Measurements from ENCODE around the gene LSAMP. TPM values are rescaled to one million over a fixed set of nuclear protein-coding genes. Genes with fewer than 3 reads are reported as not detected.

The LSAMP gene
- polyA plus RNA-seq, 1 of the 3 experiments (the other 2 are of a cell fraction), result 6.6 TPM

DNA sequence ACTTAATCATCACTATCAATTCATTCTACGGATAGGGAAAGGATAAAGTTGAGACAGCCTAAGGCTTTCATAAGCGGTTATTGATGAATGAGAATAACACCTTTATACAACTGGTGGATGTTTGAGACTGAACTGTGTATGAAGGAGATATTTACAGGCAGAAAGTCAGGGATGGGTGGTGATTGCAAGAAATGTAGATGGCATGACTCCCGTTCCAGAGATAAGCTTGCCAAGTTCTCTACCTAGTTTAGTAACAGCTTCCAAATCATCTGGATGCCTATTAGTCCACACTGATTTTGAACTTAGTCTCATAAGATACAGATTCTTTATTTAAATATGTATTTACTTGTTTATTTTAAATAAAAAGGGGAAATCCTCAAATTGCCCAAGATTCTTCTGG lies 463.2 kb downstream of the LSAMP start:
- TF ChIP-seq, protein P1, sequence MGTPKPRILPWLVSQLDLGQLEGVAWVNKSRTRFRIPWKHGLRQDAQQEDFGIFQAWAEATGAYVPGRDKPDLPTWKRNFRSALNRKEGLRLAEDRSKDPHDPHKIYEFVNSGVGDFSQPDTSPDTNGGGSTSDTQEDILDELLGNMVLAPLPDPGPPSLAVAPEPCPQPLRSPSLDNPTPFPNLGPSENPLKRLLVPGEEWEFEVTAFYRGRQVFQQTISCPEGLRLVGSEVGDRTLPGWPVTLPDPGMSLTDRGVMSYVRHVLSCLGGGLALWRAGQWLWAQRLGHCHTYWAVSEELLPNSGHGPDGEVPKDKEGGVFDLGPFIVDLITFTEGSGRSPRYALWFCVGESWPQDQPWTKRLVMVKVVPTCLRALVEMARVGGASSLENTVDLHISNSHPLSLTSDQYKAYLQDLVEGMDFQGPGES (IDR thresholded peaks at IDR 0.05; ENCODE audit: low read depth, low read length), result no peak
- TF ChIP-seq, protein P2, sequence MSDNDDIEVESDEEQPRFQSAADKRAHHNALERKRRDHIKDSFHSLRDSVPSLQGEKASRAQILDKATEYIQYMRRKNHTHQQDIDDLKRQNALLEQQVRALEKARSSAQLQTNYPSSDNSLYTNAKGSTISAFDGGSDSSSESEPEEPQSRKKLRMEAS (IDR thresholded peaks at IDR 0.05; ENCODE audit: low read depth), result no peak
- TF ChIP-seq GABPA (IDR thresholded peaks at IDR 0.05; ENCODE audit: low read depth) (no peak), SMC3 (IDR thresholded peaks at IDR 0.05; ENCODE audit: low read depth, low read length) (no peak), MEF2A (IDR thresholded peaks at IDR 0.05; ENCODE audit: borderline replicate concordance, low read depth) (no peak), ELF1 (IDR thresholded peaks at IDR 0.05) (no peak), YY1 (IDR thresholded peaks at IDR 0.05; ENCODE audit: low read depth) (no peak)
- TF ChIP-seq, protein P3, sequence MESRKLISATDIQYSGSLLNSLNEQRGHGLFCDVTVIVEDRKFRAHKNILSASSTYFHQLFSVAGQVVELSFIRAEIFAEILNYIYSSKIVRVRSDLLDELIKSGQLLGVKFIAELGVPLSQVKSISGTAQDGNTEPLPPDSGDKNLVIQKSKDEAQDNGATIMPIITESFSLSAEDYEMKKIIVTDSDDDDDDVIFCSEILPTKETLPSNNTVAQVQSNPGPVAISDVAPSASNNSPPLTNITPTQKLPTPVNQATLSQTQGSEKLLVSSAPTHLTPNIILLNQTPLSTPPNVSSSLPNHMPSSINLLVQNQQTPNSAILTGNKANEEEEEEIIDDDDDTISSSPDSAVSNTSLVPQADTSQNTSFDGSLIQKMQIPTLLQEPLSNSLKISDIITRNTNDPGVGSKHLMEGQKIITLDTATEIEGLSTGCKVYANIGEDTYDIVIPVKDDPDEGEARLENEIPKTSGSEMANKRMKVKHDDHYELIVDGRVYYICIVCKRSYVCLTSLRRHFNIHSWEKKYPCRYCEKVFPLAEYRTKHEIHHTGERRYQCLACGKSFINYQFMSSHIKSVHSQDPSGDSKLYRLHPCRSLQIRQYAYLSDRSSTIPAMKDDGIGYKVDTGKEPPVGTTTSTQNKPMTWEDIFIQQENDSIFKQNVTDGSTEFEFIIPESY (IDR thresholded peaks at IDR 0.05; ENCODE audit: borderline replicate concordance, low read depth), result no peak
- ChIA-PET POLR2A (no interaction called here), CTCF (no interaction called here)
- WGBS (ENCODE audit: low lambda C conversion rate), result 87% methylated on average over 3 of the region's 3 CpGs
- H4K20me1 ChIP-seq (ENCODE audit: insufficient read depth), result no peaks in the 10 kb centered on the region
- no peak overlapping the region for H3K4me3 ChIP-seq (ENCODE audit: low read depth in 2 of 2, low read length in 1 of 2)
- no peaks in the 10 kb centered on the region for H3K9me3 ChIP-seq
- H3K27me3 ChIP-seq (ENCODE audit: insufficient read depth), result no peaks in the 10 kb centered on the region
- no peak overlapping the region for H2AFZ ChIP-seq (ENCODE audit: low read depth)
- DNase-seq, result no peak
- H3K79me2 ChIP-seq (ENCODE audit: insufficient read depth), result no peaks in the 10 kb centered on the region
- H3K36me3 ChIP-seq (replicated peaks in 1 of 2; ENCODE audit: control insufficient read depth in 1 of 2, insufficient read depth in 2 of 2, low read length in 1 of 2), result no peaks in the 10 kb centered on the region
- no peaks in the 10 kb centered on the region for H3K4me1 ChIP-seq (ENCODE audit: control insufficient read depth in 1 of 2, insufficient read depth in 2 of 2, low read depth in 1 of 2, low read length in 1 of 2)
- no peak overlapping the region for H3K27ac ChIP-seq (ENCODE audit: low read depth in 2 of 2, low read length in 1 of 2)
- H3K9ac ChIP-seq, result no peak overlapping the region
- no peak overlapping the region for H3K4me2 ChIP-seq
- no peaks in the 10 kb centered on the region for H3F3A ChIP-seq (replicated peaks; ENCODE audit: insufficient read depth)
- no peaks in the 10 kb centered on the region for H3K9me2 ChIP-seq

DNA sequence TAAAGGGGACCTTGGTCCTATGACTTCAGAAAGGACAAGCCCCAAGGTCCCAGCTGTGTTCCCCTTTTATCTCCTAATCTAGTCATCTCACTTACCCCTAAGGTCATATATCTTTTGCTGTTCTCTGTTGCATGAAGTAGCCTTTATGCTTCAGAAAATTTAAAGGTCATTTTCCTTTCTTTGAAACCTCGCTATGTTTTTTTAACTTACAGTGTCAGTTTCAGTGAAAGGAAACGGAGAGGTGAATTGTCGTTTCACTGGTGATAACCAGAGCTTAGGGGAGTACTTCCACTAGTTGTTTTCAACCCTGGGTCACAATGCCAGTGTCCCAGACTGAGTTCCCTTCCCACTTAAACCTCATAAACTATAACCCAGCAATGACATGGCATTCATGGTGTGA lies 464.6 kb downstream of the LSAMP start:
- 80% methylated on average over 3 of the region's 3 CpGs for WGBS (ENCODE audit: low lambda C conversion rate)
- no peaks in the 10 kb centered on the region for H3F3A ChIP-seq (replicated peaks; ENCODE audit: insufficient read depth)
- TF ChIP-seq CHD2 (IDR thresholded peaks at IDR 0.05; ENCODE audit: low read length, partially characterized antibody) (no peak), YY1 (IDR thresholded peaks at IDR 0.05; ENCODE audit: low read depth) (no peak), GABPA (IDR thresholded peaks at IDR 0.05; ENCODE audit: low read depth) (no peak)
- TF ChIP-seq, protein P4, sequence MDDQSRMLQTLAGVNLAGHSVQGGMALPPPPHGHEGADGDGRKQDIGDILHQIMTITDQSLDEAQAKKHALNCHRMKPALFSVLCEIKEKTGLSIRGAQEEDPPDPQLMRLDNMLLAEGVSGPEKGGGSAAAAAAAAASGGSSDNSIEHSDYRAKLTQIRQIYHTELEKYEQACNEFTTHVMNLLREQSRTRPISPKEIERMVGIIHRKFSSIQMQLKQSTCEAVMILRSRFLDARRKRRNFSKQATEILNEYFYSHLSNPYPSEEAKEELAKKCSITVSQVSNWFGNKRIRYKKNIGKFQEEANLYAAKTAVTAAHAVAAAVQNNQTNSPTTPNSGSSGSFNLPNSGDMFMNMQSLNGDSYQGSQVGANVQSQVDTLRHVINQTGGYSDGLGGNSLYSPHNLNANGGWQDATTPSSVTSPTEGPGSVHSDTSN (IDR thresholded peaks at IDR 0.05), result no peak
- TF ChIP-seq, protein P5, sequence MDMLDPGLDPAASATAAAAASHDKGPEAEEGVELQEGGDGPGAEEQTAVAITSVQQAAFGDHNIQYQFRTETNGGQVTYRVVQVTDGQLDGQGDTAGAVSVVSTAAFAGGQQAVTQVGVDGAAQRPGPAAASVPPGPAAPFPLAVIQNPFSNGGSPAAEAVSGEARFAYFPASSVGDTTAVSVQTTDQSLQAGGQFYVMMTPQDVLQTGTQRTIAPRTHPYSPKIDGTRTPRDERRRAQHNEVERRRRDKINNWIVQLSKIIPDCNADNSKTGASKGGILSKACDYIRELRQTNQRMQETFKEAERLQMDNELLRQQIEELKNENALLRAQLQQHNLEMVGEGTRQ (IDR thresholded peaks at IDR 0.05; ENCODE audit: borderline replicate concordance, low read depth, low read length), result no peak
- TF ChIP-seq, protein P2 (IDR thresholded peaks at IDR 0.05; ENCODE audit: low read depth), result no peak
- H3K4me2 ChIP-seq, result no peak overlapping the region
- no peak overlapping the region for H3K9ac ChIP-seq
- no peak overlapping the region for H3K4me3 ChIP-seq (ENCODE audit: low read depth in 2 of 2, low read length in 1 of 2)
- peaks cover 0 to 8% of the 10 kb centered on the region in 2 experiments; a peak in 1 of 4 replicates for H3K4me1 ChIP-seq (ENCODE audit: control insufficient read depth in 1 of 2, insufficient read depth in 2 of 2, low read depth in 1 of 2, low read length in 1 of 2)
- no peaks in the 10 kb centered on the region for H4K20me1 ChIP-seq (ENCODE audit: insufficient read depth)
- no peak overlapping the region for H2AFZ ChIP-seq (ENCODE audit: low read depth)
- CTCF ChIA-PET, result no interaction called here
- no peaks in the 10 kb centered on the region for H3K9me2 ChIP-seq
- H3K9me3 ChIP-seq, result no peaks in the 10 kb centered on the region
- no peaks in the 10 kb centered on the region for H3K79me2 ChIP-seq (ENCODE audit: insufficient read depth)
- no peak for DNase-seq
- no peak overlapping the region for H3K27ac ChIP-seq (ENCODE audit: low read depth in 2 of 2, low read length in 1 of 2)
- POLR2A ChIA-PET, result no interaction called here
- no peaks in the 10 kb centered on the region for H3K36me3 ChIP-seq (replicated peaks in 1 of 2; ENCODE audit: control insufficient read depth in 1 of 2, insufficient read depth in 2 of 2, low read length in 1 of 2)
- no peaks in the 10 kb centered on the region for H3K27me3 ChIP-seq (ENCODE audit: insufficient read depth)

Data from SK-N-SH (cell line).